ENCODE measurements around the gene KANK4.

The KANK4 gene

DNA sequence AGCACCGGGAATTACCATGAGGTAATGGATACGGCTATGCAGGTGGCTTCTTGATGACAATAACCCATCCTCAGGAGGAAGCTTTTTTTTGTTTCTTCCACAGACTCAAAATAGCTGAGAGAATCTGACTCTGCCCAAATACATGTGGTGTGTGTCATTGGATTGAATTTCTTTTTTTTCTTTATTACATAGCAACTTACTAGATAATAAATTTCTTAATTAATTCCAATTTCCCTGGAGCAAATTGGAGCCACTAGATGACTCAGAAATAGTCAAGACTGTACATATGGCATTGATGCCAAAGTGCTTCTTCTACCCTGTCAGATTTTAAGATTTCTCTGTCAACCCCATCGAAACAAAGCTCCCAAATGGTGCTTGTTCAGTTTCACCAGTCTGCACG lies 81.9 kb downstream of the KANK4 start:
- FAIRE-seq (no peak), DNase-seq (ENCODE audit: insufficient read length, low spot score) (no peak)
- TF ChIP-seq PAX5 (IDR thresholded peaks at IDR 0.05; ENCODE audit: insufficient read depth, low read length, severe bottlenecking) (no peak), TAF1 (IDR thresholded peaks at IDR 0.05; ENCODE audit: low read depth, low read length) (no peak), POLR2A (IDR thresholded peaks at IDR 0.05; ENCODE audit: low read depth, low read length) (no peak), POU2F2 (IDR thresholded peaks at IDR 0.05; ENCODE audit: low read depth, low read length) (no peak), SPI1 (IDR thresholded peaks at IDR 0.05; ENCODE audit: low read depth, low read length) (no peak), POLR2AphosphoS5 (IDR thresholded peaks at IDR 0.05; ENCODE audit: low read depth, low read length) (no peak)

DNA sequence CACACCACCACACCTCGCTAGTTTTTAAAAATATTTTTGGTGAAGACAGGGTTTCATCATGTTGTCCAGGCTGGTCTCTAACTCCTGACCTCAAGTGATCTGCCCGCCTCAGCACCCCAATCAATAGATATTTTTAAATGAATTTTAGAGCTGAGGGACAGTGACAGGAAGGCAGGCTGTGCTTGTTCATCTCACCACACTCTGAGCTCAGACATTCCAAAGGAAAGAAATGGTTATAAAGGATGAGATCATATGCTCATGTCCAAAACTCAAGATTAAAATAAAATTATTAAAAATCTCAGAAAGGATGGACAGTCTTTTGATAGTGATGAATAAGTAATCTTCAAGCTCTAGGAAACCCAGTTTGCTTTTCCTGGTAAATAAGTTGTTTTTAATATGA lies 83.7 kb downstream of the KANK4 start:
- TF ChIP-seq TAF1 (IDR thresholded peaks at IDR 0.05; ENCODE audit: low read depth, low read length) (no peak), POU2F2 (IDR thresholded peaks at IDR 0.05; ENCODE audit: low read depth, low read length) (no peak), PAX5 (IDR thresholded peaks at IDR 0.05; ENCODE audit: insufficient read depth, low read length, severe bottlenecking) (no peak), POLR2AphosphoS5 (IDR thresholded peaks at IDR 0.05; ENCODE audit: low read depth, low read length) (no peak), SPI1 (IDR thresholded peaks at IDR 0.05; ENCODE audit: low read depth, low read length) (no peak), POLR2A (IDR thresholded peaks at IDR 0.05; ENCODE audit: low read depth, low read length) (no peak)
- DNase-seq (ENCODE audit: insufficient read length, low spot score) (no peak), FAIRE-seq (no peak)

DNA sequence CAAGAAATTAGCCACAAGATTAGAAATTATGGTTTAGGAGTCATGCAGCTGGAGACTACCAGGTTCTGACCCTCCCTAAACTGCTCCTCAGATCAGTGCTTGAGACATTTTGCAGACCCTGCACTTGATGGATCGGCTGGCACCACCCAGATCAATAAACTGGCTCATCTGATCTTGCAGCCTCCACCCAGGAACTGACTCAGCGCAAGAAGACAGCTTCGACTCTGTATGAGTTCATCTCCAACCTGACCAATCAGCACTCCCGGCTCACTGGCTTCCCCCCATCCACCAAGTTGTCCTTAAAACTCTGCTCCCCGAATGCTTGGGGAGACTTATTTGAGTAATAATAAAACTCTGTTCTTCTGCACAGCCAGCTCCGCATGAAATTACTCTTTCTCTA lies 84.5 kb downstream of the KANK4 start:
- no peak for DNase-seq (ENCODE audit: insufficient read length, low spot score)
- FAIRE-seq = no peak
- TF ChIP-seq SPI1 (IDR thresholded peaks at IDR 0.05; ENCODE audit: low read depth, low read length) = no peak
- TF ChIP-seq POU2F2 (IDR thresholded peaks at IDR 0.05; ENCODE audit: low read depth, low read length) = no peak
- TF ChIP-seq PAX5 (IDR thresholded peaks at IDR 0.05; ENCODE audit: insufficient read depth, low read length, severe bottlenecking) = no peak
- TF ChIP-seq TAF1 (IDR thresholded peaks at IDR 0.05; ENCODE audit: low read depth, low read length) = no peak
- TF ChIP-seq POLR2A (IDR thresholded peaks at IDR 0.05; ENCODE audit: low read depth, low read length) = no peak
- TF ChIP-seq POLR2AphosphoS5 (IDR thresholded peaks at IDR 0.05; ENCODE audit: low read depth, low read length) = no peak

DNA sequence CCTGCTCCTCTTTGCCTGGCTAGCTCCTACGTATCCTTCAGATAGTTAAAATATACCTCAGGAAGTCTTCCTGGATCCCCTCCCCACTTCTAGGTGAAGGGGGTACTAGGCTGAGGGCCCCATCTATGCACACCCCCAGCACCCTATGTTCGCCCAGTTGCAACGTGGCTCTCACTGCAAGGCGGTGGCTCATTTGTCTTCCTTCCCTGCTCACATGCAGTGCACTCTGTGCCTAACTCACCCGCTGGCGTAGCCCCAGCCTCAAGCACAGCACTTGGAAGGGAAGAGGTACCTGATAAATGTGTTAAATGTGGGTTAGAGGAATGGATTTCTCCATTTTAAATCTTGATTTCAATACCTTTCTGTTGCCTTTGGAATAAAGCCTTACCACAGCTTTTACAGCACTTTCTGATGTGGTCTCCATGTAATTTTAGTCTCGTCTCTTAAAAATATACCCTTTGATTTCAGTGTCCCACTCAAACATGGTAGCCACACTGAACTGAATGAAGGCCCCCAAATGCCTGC lies 85.2 kb downstream of the KANK4 start:
- FAIRE-seq = no peak
- no peak for DNase-seq (ENCODE audit: insufficient read length, low spot score)
- TF ChIP-seq POLR2A (IDR thresholded peaks at IDR 0.05; ENCODE audit: low read depth, low read length) = no peak
- TF ChIP-seq TAF1 (IDR thresholded peaks at IDR 0.05; ENCODE audit: low read depth, low read length) = no peak
- no peak for TF ChIP-seq SPI1 (IDR thresholded peaks at IDR 0.05; ENCODE audit: low read depth, low read length)
- TF ChIP-seq PAX5 (IDR thresholded peaks at IDR 0.05; ENCODE audit: insufficient read depth, low read length, severe bottlenecking) = no peak
- TF ChIP-seq POLR2AphosphoS5 (IDR thresholded peaks at IDR 0.05; ENCODE audit: low read depth, low read length) = no peak
- no peak for TF ChIP-seq POU2F2 (IDR thresholded peaks at IDR 0.05; ENCODE audit: low read depth, low read length)

DNA sequence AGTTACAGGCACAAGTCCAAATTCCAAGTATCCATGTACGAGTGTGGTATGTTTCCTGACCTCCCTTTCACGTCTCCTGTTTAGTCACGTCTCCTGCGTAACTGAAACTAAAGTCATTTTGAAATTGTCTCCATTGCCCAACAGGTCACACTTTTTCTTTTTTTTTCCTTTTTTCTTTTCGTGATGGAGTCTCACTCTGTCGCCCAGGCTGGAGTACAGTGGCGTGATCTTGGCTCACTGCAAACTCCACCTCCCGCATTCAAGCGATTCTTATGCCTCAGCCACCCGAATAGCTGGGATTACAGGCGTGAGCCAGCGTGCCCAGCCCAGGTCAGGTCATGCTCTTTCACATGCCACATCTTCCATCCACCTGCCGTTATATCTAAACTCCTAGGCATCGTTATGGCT lies 86.4 kb downstream of the KANK4 start:
- TF ChIP-seq POLR2AphosphoS5 (IDR thresholded peaks at IDR 0.05; ENCODE audit: low read depth, low read length) (no peak), POLR2A (IDR thresholded peaks at IDR 0.05; ENCODE audit: low read depth, low read length) (no peak), SPI1 (IDR thresholded peaks at IDR 0.05; ENCODE audit: low read depth, low read length) (no peak), TAF1 (IDR thresholded peaks at IDR 0.05; ENCODE audit: low read depth, low read length) (no peak), PAX5 (IDR thresholded peaks at IDR 0.05; ENCODE audit: insufficient read depth, low read length, severe bottlenecking) (no peak), POU2F2 (IDR thresholded peaks at IDR 0.05; ENCODE audit: low read depth, low read length) (no peak)
- no peak for DNase-seq (ENCODE audit: insufficient read length, low spot score)
- no peak for FAIRE-seq

DNA sequence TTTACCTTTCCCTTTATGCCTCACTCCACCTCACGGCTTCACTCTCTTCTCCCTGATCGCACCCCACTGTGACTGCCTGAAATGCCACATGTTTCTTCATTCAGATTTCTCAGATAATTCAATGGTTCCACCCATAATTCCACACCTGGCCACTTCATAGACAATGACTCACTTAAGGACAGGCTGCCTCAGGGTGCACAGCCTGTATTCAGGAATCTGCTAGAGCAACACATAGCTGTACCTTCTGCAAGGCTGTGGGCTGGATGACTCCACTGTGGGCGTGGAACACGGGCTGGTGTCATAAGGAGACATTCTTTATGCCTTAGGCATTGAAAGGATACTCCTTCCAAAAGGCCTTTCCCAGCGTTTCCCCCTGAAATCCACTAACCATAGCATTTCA lies 88.5 kb downstream of the KANK4 start:
- FAIRE-seq = no peak
- TF ChIP-seq TAF1 (IDR thresholded peaks at IDR 0.05; ENCODE audit: low read depth, low read length) = no peak
- TF ChIP-seq POU2F2 (IDR thresholded peaks at IDR 0.05; ENCODE audit: low read depth, low read length) = no peak
- TF ChIP-seq PAX5 (IDR thresholded peaks at IDR 0.05; ENCODE audit: insufficient read depth, low read length, severe bottlenecking) = no peak
- TF ChIP-seq POLR2A (IDR thresholded peaks at IDR 0.05; ENCODE audit: low read depth, low read length) = no peak
- TF ChIP-seq SPI1 (IDR thresholded peaks at IDR 0.05; ENCODE audit: low read depth, low read length) = no peak
- TF ChIP-seq POLR2AphosphoS5 (IDR thresholded peaks at IDR 0.05; ENCODE audit: low read depth, low read length) = no peak
- no peak for DNase-seq (ENCODE audit: insufficient read length, low spot score)

DNA sequence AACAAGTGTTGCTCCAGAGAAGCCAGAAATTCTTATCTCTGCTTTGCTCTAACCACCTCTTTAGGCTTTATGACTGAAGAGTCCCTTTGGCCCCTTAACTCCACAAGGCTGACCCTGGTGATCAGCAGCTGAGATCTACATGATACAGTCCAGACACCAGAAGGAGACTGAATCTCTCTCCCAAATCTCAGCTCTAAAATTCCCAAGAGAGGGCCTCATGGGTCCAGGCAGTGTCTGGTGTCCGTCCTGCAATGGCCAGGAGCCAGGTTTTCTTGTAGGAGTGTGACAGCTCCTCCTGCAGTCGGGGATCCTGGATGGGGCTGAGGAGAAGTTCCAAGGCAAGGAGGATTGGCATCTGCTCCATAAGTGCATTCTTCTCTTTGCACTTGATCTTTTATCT lies 89.3 kb downstream of the KANK4 start:
- TF ChIP-seq POLR2AphosphoS5 (IDR thresholded peaks at IDR 0.05; ENCODE audit: low read depth, low read length) (no peak), POLR2A (IDR thresholded peaks at IDR 0.05; ENCODE audit: low read depth, low read length) (no peak)
- DNase-seq (ENCODE audit: insufficient read length, low spot score) = no peak
- FAIRE-seq = no peak

DNA sequence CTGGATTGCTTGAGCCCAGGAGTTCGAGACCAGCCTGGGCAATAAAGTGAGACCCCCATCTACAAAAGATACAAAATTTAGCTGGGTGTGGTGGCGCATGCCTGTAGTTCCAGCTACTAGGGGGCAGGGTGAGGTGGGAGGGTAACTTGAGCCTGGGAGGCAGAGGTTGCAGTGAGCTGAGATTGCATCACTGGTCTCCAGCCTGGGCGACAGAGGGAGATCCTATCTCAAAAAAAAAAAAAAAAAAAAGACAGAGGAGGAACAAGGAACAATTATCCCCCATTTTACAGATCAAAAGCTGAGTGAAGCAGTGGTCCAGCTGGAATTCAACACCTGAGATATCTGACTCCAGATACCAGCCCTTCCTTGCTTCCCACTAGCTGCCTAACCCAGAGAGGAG lies 89.8 kb downstream of the KANK4 start:
- FAIRE-seq (no peak), DNase-seq (ENCODE audit: insufficient read length, low spot score) (no peak)
- no peak for TF ChIP-seq TAF1 (IDR thresholded peaks at IDR 0.05; ENCODE audit: low read depth, low read length)
- no peak for TF ChIP-seq PAX5 (IDR thresholded peaks at IDR 0.05; ENCODE audit: insufficient read depth, low read length, severe bottlenecking)
- TF ChIP-seq POU2F2 (IDR thresholded peaks at IDR 0.05; ENCODE audit: low read depth, low read length) = no peak
- no peak for TF ChIP-seq SPI1 (IDR thresholded peaks at IDR 0.05; ENCODE audit: low read depth, low read length)
- TF ChIP-seq POLR2A (IDR thresholded peaks at IDR 0.05; ENCODE audit: low read depth, low read length) = no peak
- TF ChIP-seq POLR2AphosphoS5 (IDR thresholded peaks at IDR 0.05; ENCODE audit: low read depth, low read length) = no peak

DNA sequence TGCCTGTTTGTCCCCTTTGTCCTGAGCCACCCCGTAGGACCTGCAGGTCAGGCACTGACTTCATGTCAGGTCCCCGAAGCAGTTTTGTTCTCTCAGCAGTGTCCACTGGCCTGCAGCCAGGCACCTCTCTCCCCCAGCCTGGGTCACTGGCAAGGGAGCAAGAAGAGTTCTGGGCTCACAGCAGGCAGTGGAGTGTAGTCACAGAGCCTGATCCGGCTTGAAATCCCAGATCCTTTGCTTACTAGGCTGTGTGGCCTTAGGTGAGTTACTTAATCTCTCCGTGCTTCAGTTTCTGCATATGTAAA lies 90.4 kb downstream of the KANK4 start:
- no peak for TF ChIP-seq POLR2A (IDR thresholded peaks at IDR 0.05; ENCODE audit: low read depth, low read length)
- TF ChIP-seq POLR2AphosphoS5 (IDR thresholded peaks at IDR 0.05; ENCODE audit: low read depth, low read length) = no peak
- no peak for TF ChIP-seq SPI1 (IDR thresholded peaks at IDR 0.05; ENCODE audit: low read depth, low read length)
- TF ChIP-seq TAF1 (IDR thresholded peaks at IDR 0.05; ENCODE audit: low read depth, low read length) = no peak
- no peak for TF ChIP-seq POU2F2 (IDR thresholded peaks at IDR 0.05; ENCODE audit: low read depth, low read length)
- no peak for TF ChIP-seq PAX5 (IDR thresholded peaks at IDR 0.05; ENCODE audit: insufficient read depth, low read length, severe bottlenecking)
- DNase-seq (ENCODE audit: insufficient read length, low spot score) (no peak), FAIRE-seq (no peak)

DNA sequence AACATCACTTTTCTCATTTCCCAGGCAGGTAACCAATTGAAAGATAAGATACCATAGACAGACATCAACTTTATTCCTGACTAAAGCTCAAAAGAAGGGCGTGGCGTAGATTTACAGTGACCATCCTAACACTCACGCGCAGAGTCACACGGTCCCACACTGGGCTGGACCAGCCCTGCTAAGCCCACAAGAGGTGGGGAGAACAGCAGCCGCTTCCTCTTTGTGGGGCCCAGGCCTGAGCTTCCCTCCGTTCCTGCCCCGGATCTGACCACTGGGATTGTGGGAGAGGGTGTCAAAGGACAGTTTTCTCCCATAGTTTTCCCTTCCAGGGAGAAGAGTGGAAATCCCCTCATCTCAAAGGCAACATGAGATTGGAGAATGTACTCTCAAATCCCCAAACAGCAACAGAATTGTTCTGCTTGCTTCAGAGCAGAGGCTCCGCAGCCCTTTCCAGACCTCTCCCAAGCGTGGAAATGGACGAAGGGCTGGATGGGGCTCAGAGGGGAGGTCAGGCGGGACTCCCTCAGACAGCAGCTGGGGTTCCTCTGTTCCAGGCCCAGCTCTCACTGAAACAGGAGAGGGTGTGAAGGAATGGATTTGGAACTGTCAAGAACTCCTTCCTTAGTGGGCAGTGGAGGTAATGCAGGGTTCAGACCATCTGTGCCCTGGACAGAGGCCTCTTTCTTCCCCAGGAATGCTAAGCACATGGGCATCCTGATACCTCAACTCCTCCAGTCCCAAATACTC lies 90.9 kb downstream of the KANK4 start:
- FAIRE-seq = no peak
- no peak for TF ChIP-seq SPI1 (IDR thresholded peaks at IDR 0.05; ENCODE audit: low read depth, low read length)
- DNase-seq (ENCODE audit: insufficient read length, low spot score) = no peak

Data from GM12891 (cell line).